ENCODE measurements around the gene TLDC2. TPM values are rescaled to one million over a fixed set of nuclear protein-coding genes. Genes with fewer than 3 reads are reported as not detected.
A peak's percentile ranks its signal among the peaks of the same experiment; 100 is the strongest.

Gene TLDC2
- total and polyA plus RNA-seq, 2 of the 8 experiments (the other 6 are each of a cell fraction or from before 2014, with no cell fraction given): 0.29 to 0.34 TPM

DNA sequence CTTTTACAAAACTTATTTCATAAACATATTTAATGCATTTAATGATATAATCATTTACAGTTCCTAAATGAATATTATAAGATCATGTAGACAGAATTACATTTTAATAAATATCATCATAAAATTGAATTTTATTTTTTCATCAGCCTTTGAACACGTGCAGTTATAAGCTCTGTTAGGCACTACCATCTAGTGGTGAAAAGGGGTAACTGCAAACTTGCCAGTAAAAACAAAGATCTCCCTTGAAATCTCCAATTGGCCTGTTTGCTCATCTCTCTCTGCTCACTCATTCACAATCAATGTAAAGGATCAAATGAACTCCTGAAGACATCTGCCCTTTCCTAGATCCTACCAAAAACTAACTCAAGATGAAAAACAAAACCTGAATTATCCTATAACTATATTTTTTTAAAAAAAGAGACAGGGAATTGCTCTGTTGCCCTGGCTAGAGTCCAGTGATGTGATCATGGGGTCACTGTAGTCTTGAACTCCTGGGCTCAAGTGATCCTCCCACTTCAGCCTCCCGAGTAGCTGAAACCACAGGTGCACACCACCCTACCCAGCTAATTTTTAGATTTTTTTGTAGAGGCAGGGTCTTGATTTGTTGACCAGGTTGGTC is 43.9 kb downstream of the TLDC2 start:
- Histone ChIP-seq H2BK20ac (ENCODE audit: low read length) (no peak overlapping the region), H2AFZ (ENCODE audit: low read length) (no peak overlapping the region), H2BK5ac (ENCODE audit: low read depth, low read length) (no peak overlapping the region), H3K23ac (ENCODE audit: insufficient read length) (no peak overlapping the region), H3K79me1 (ENCODE audit: low read depth, low read length) (no peaks in the 10 kb centered on the region), H3K14ac (ENCODE audit: insufficient read length) (no peak overlapping the region), H3K36me3 (ENCODE audit: control insufficient read depth in 2 of 4, insufficient read depth in 4 of 4, low read length in 3 of 4) (peaks cover 0 to 35% (median 2%) of the 10 kb centered on the region in 4 experiments; a peak in 5 of 8 replicates), H2BK12ac (ENCODE audit: low read depth, low read length) (no peak overlapping the region), H3K56ac (replicated peaks; ENCODE audit: insufficient read length, low read depth, low read length) (no peak overlapping the region), H3K9ac (replicated peaks in 1 of 4; ENCODE audit: extremely low read depth in 1 of 4, low read depth in 3 of 4, low read length in 3 of 4) (no peak overlapping the region), H2BK15ac (ENCODE audit: low read length) (no peak overlapping the region), H3K79me2 (ENCODE audit: control insufficient read depth in 1 of 2, insufficient read depth in 2 of 2, low read length in 2 of 2) (no peaks in the 10 kb centered on the region), H2AK5ac (ENCODE audit: low read depth, low read length) (no peak overlapping the region), H3K4me3 (ENCODE audit: extremely low read depth in 1 of 4, insufficient read depth in 2 of 4, low read depth in 3 of 4, low read length in 4 of 4) (no peak overlapping the region), H2BK120ac (replicated peaks; ENCODE audit: low read depth, low read length) (no peak overlapping the region), H3K9me3 (ENCODE audit: insufficient read depth in 2 of 2, low read depth in 1 of 2, low read length in 1 of 2) (no peaks in the 10 kb centered on the region), H3K18ac (ENCODE audit: extremely low read depth, low read length) (no peak overlapping the region), H3K4me1 (replicated peaks in 1 of 4; ENCODE audit: control insufficient read depth in 3 of 4, insufficient read depth in 4 of 4, low read length in 3 of 4) (no peaks in the 10 kb centered on the region), H3K4ac (replicated peaks; ENCODE audit: insufficient read length, low read depth, low read length) (no peak overlapping the region), H4K20me1 (replicated peaks in 1 of 2; ENCODE audit: control insufficient read depth in 1 of 2, insufficient read depth in 2 of 2, low read length in 2 of 2) (no peaks in the 10 kb centered on the region), H3K23me2 (ENCODE audit: low read depth, low read length) (no peaks in the 10 kb centered on the region), H4K91ac (replicated peaks; ENCODE audit: insufficient read length, low read length) (no peak overlapping the region), H3K4me2 (ENCODE audit: insufficient read depth in 1 of 2, low read depth in 2 of 2, low read length in 2 of 2) (no peak overlapping the region), H4K8ac (ENCODE audit: extremely low read depth, insufficient read depth, low read length) (no peak overlapping the region), H4K5ac (ENCODE audit: insufficient read length, low read depth, low read length) (no peak overlapping the region), H3K27ac (ENCODE audit: low read depth, low read length) (no peak overlapping the region), H3K27me3 (replicated peaks in 1 of 4; ENCODE audit: control insufficient read depth in 3 of 4, extremely low read depth in 1 of 4, insufficient read depth in 3 of 4, low read length in 3 of 4) (no peaks in the 10 kb centered on the region)
- POLR2A ChIA-PET (ENCODE audit: partially characterized antibody): no interaction called here
- CTCF ChIA-PET (ENCODE audit: partially characterized antibody): interaction anchor here (0.6 to 3.3 kb wide), 21 partner anchors 10 to 219 kb away, joined by 3 to 15 read pairs (median 4); partner anchors contain the start of gene RBL1
- FAIRE-seq (peak; percentile 28), DNase-seq (ENCODE audit: low read depth in 1 of 2, low spot score in 2 of 2) (no peak)
- TF ChIP-seq RAD21 (IDR thresholded peaks at IDR 0.05 in 1 of 2, conservative IDR thresholded peaks at IDR 0.05 in 1 of 2; ENCODE audit: low read depth in 2 of 2, low read length in 2 of 2) (peak; percentile 74 to 75), CHD1 (IDR thresholded peaks at IDR 0.05; ENCODE audit: low read depth, low read length) (no peak)
- TF ChIP-seq, protein P1, sequence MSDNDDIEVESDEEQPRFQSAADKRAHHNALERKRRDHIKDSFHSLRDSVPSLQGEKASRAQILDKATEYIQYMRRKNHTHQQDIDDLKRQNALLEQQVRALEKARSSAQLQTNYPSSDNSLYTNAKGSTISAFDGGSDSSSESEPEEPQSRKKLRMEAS (IDR thresholded peaks at IDR 0.05): 0 out of 2 replicates have a peak, but pooled peaks have one; percentile 53
- TF ChIP-seq, protein P2, sequence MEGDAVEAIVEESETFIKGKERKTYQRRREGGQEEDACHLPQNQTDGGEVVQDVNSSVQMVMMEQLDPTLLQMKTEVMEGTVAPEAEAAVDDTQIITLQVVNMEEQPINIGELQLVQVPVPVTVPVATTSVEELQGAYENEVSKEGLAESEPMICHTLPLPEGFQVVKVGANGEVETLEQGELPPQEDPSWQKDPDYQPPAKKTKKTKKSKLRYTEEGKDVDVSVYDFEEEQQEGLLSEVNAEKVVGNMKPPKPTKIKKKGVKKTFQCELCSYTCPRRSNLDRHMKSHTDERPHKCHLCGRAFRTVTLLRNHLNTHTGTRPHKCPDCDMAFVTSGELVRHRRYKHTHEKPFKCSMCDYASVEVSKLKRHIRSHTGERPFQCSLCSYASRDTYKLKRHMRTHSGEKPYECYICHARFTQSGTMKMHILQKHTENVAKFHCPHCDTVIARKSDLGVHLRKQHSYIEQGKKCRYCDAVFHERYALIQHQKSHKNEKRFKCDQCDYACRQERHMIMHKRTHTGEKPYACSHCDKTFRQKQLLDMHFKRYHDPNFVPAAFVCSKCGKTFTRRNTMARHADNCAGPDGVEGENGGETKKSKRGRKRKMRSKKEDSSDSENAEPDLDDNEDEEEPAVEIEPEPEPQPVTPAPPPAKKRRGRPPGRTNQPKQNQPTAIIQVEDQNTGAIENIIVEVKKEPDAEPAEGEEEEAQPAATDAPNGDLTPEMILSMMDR (IDR thresholded peaks at IDR 0.05; ENCODE audit: control extremely low read depth in 1 of 3, insufficient read depth in 1 of 3, low read depth in 1 of 3, low read length in 3 of 3): peak in 2 of 3 experiments; percentile 49 to 76; a peak in 2 of 4 replicates
- WGBS, 2 experiments (ENCODE audit: extremely low coverage in 1 of 2, insufficient coverage in 1 of 2, insufficient read length in 1 of 2, insufficient replicate concordance in 2 of 2, low coverage in 1 of 2, low lambda C conversion rate in 2 of 2, missing lambda C conversion rate in 1 of 2): 36% methylated on average over 2 of the region's 2 CpGs; no CpG with 5 or more reads in 1 of the 2 experiments

All from H1 (cell line).